DOHH2 (cell line): ENCODE data around the gene GRK1.

ENCODE experiments used
- EZH2phosphoT487 ChIP-seq: fragments of 200-600 bp; sonication (generic); IDR thresholded peaks from 2 replicates; pipeline ENCODE4 v1.6.1; 2017; ENCODE audit warnings: borderline replicate concordance, mild to moderate bottlenecking, antibody characterized with exemption, low read length, moderate library complexity, mixed read lengths
- TF ChIP-seq, protein P1 (sequence below): fragments of 200-600 bp; sonication (generic); IDR thresholded peaks from one replicate; pipeline ENCODE4 v1.5.1; 2014; ENCODE audit warnings: antibody characterized with exemption, mild to moderate bottlenecking, low read depth, low read length; ENCODE audit not compliant: poor library complexity, severe bottlenecking

DNA sequence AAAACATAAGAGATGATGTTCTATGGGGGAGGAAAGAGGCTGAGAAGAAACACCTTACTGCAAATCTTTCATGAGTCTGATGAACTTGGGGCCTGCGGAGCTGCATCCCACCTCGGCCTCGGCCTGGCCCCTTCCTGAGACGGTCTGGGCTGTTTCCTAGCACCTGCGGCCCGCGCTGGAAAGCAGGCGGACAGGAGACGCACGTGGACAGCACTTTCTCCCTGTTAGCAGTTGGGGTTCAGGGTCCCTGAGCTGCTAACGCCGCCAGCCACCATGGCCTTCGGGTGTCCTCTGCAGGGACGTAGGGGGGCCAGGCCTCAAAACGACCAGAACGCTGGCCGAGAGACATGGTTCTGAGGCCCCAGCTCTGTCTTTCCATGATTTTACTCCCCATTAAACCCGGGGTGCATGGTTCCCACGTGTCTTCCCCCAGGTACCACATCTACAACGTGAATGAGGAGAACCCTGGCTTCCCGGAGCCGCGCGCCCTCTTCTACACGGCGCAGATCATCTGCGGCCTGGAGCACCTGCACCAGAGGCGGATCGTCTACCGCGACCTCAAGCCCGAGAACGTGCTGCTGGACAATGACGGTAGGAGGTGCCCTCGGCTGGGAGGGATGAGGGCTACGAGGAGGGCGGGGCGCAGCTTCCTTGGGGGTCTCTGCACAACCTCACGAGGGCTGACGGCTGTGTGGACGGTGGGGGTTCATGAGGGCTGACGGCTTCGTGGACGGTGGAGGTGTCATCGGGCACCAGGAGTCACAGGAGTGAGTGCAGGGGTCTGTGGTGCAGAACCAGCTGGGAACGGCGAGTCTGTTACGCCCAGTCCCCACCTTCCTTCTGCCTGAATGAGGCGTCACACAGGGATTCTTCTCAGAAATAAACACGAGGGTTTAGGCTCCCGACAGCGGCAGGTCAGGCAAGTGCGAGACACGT lies 4.3 kb downstream of the GRK1 start:
- TF ChIP-seq, protein P1, sequence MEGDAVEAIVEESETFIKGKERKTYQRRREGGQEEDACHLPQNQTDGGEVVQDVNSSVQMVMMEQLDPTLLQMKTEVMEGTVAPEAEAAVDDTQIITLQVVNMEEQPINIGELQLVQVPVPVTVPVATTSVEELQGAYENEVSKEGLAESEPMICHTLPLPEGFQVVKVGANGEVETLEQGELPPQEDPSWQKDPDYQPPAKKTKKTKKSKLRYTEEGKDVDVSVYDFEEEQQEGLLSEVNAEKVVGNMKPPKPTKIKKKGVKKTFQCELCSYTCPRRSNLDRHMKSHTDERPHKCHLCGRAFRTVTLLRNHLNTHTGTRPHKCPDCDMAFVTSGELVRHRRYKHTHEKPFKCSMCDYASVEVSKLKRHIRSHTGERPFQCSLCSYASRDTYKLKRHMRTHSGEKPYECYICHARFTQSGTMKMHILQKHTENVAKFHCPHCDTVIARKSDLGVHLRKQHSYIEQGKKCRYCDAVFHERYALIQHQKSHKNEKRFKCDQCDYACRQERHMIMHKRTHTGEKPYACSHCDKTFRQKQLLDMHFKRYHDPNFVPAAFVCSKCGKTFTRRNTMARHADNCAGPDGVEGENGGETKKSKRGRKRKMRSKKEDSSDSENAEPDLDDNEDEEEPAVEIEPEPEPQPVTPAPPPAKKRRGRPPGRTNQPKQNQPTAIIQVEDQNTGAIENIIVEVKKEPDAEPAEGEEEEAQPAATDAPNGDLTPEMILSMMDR = no peak
- no peak for TF ChIP-seq EZH2phosphoT487
